Ishikawa (cell line): ENCODE results near the gene MED13L.
A peak's percentile ranks its signal among the peaks of the same experiment; 100 is the strongest.

Experiments
- CEBPB ChIP-seq: IDR thresholded peaks from 2 replicates; pipeline ENCODE4 v1.6.1; 2012
- CREB1 ChIP-seq: IDR thresholded peaks from 2 replicates; pipeline ENCODE4 v1.6.1; 2012; ENCODE audit warnings: low read depth
- EGR1 ChIP-seq: IDR thresholded peaks from 2 replicates; pipeline ENCODE4 v1.6.1; 2012
- EP300 ChIP-seq: IDR thresholded peaks from 2 replicates; pipeline ENCODE4 v1.6.1; 2012; ENCODE audit warnings: borderline replicate concordance
- FOXM1 ChIP-seq: IDR thresholded peaks from 2 replicates; pipeline ENCODE4 v1.6.1; 2012; ENCODE audit warnings: low read depth, borderline replicate concordance
- NFIC ChIP-seq: IDR thresholded peaks from 2 replicates; pipeline ENCODE4 v1.6.1; 2012
- RAD21 ChIP-seq: IDR thresholded peaks from 2 replicates; pipeline ENCODE4 v1.6.1; 2012; ENCODE audit warnings: low read depth
- REST ChIP-seq: IDR thresholded peaks from 2 replicates; pipeline ENCODE4 v1.6.1; 2012; ENCODE audit warnings: low read depth, mild to moderate bottlenecking
- TAF1 ChIP-seq: IDR thresholded peaks from 2 replicates; pipeline ENCODE4 v1.6.1; 2012; ENCODE audit warnings: low read depth, mild to moderate bottlenecking
- TCF12 ChIP-seq: IDR thresholded peaks from 2 replicates; pipeline ENCODE4 v1.6.1; 2012; ENCODE audit warnings: low read depth
- TEAD4 ChIP-seq: IDR thresholded peaks from 2 replicates; pipeline ENCODE4 v1.6.1; 2012
- USF1 ChIP-seq: IDR thresholded peaks from 2 replicates; pipeline ENCODE4 v1.6.1; 2012
- YY1 ChIP-seq: IDR thresholded peaks from 2 replicates; pipeline ENCODE4 v1.6.1; 2012; ENCODE audit warnings: low read depth
- ZBTB7A ChIP-seq: IDR thresholded peaks from 2 replicates; pipeline ENCODE4 v1.6.1; 2012; ENCODE audit warnings: low read depth
- TF ChIP-seq, protein P1 (sequence below): IDR thresholded peaks from 2 replicates; pipeline ENCODE4 v1.6.1; 2012

Gene MED13L

GRCh38 chr12:116142936-116143898, 134.3 kb downstream of the MED13L start:
- no peak for TF ChIP-seq TEAD4

GRCh38 chr12:116141833-116142162, 135.7 kb downstream of the MED13L start:
- TF ChIP-seq TEAD4 (no peak), RAD21 (no peak), CREB1 (no peak), NFIC (no peak), TAF1 (no peak), ZBTB7A (no peak), FOXM1 (no peak), EP300 (no peak), YY1 (no peak)
- TF ChIP-seq, protein P1, sequence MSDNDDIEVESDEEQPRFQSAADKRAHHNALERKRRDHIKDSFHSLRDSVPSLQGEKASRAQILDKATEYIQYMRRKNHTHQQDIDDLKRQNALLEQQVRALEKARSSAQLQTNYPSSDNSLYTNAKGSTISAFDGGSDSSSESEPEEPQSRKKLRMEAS: no peak

DNA sequence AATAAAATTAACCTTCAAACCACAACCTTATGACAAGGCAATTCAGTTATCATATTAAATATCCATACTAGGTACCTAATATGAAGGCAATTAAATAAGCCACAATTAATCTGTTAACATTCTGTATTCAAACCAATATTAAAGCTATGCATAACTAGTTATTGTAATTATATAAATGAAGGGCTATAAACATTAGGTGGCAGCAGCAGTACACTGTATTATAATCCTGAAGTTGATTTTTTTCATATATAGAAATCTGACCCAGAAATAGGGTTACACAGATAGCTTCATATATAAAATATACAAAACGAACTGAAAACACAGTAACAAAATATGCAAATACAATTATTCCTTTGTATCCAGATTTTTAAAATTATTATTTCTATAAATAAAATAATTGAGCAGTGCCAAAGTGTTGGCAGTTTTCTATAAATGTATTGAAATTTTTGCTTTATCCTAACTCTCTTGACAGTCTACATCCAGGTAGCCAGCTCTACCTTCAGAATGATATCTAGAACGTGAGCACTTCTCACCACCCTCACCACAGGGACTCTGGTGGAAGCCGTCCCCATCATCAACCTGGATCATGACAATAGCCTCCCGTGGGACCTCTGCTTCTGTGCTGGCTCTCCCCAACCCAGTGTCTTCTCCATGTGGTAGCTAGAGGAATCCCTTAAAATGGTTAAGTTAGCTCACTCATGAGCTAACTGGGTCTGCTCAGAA, 136.2 kb downstream of the MED13L start:
- TF ChIP-seq REST: no peak
- TF ChIP-seq RAD21: peak; percentile 28; the same call in 1 of the 2 replicates

DNA sequence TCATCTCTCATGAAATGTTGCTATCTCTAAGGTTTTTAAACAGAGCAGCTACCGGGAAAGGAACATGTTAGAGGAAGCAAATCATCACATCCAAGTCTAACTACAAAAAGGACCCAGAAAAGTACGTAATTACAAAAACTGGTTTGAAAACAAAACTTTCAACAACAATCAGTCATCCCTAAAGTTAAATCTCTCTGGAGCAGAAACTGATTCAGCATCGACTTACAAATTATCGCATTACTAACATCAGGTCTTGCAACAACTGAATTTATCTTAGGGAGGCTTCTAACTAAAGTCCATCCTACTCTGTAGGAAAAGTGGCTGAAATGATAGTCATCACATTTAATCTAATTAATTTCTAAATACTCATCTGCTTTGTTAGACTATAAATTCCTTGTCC, 137.0 kb downstream of the MED13L start:
- no peak for TF ChIP-seq EP300
- TF ChIP-seq YY1: no peak
- TF ChIP-seq ZBTB7A: no peak
- no peak for TF ChIP-seq TEAD4
- no peak for TF ChIP-seq CREB1
- no peak for TF ChIP-seq FOXM1
- no peak for TF ChIP-seq NFIC
- no peak for TF ChIP-seq CEBPB
- TF ChIP-seq TAF1: no peak
- TF ChIP-seq TCF12: no peak
- TF ChIP-seq RAD21: no peak
- no peak for TF ChIP-seq REST
- TF ChIP-seq EGR1: no peak
- TF ChIP-seq, protein P1: no peak
- TF ChIP-seq USF1: no peak

GRCh38 chr12:116138781-116139180, 138.7 kb downstream of the MED13L start:
- TF ChIP-seq TCF12 (no peak), EP300 (no peak), CEBPB (no peak), FOXM1 (no peak), CREB1 (no peak), RAD21 (no peak), TAF1 (no peak), NFIC (no peak), REST (no peak)
